Measurements from ENCODE around the gene COTL1. TPM values are rescaled to one million over a fixed set of nuclear protein-coding genes. Genes with fewer than 3 reads are reported as not detected.

The COTL1 gene
- total and polyA plus RNA-seq, 2 of the 13 experiments (the other 11 are each of a cell fraction or from before 2014, with no cell fraction given) = 8.7 to 16.9 TPM

- peaks cover 2 to 15% of the 10 kb centered on the region in 2 experiments; a peak in 2 of 5 replicates for H3K36me3 ChIP-seq (replicated peaks in 1 of 2; ENCODE audit: control insufficient read depth in 1 of 2, insufficient read depth in 2 of 2, low read length in 2 of 2)
- peak; percentile 83; the same call in 1 of the 2 replicates for TF ChIP-seq ZNF276 (CRISPR knock-in tag; IDR thresholded peaks at IDR 0.05; ENCODE audit: low read depth)
- 0 out of 2 replicates have a peak, but pooled peaks have one; percentile 29 for TF ChIP-seq ZNF143 (CRISPR knock-in tag; IDR thresholded peaks at IDR 0.05)
- TF ChIP-seq ZNF546 (CRISPR knock-in tag; conservative IDR thresholded peaks at IDR 0.05) = peak; percentile 78; the same call in 1 of the 2 replicates
- no peak for TF ChIP-seq PCBP1 (IDR thresholded peaks at IDR 0.05; ENCODE audit: borderline replicate concordance, low read depth, low read length)
- TF ChIP-seq, protein P1, sequence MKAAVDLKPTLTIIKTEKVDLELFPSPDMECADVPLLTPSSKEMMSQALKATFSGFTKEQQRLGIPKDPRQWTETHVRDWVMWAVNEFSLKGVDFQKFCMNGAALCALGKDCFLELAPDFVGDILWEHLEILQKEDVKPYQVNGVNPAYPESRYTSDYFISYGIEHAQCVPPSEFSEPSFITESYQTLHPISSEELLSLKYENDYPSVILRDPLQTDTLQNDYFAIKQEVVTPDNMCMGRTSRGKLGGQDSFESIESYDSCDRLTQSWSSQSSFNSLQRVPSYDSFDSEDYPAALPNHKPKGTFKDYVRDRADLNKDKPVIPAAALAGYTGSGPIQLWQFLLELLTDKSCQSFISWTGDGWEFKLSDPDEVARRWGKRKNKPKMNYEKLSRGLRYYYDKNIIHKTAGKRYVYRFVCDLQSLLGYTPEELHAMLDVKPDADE (CRISPR knock-in tag; IDR thresholded peaks at IDR 0.05) = no peak
- TF ChIP-seq ZNF569 (CRISPR knock-in tag; IDR thresholded peaks at IDR 0.05; ENCODE audit: borderline replicate concordance) = no peak
- no peak for TF ChIP-seq MLXIP (CRISPR knock-in tag; IDR thresholded peaks at IDR 0.05; ENCODE audit: borderline replicate concordance)
- TF ChIP-seq ZNF235 (CRISPR knock-in tag; IDR thresholded peaks at IDR 0.05; ENCODE audit: borderline replicate concordance) = no peak
- TF ChIP-seq RFXAP (CRISPR knock-in tag; IDR thresholded peaks at IDR 0.05; ENCODE audit: borderline replicate concordance) = no peak
- no peak for TF ChIP-seq ZNF615 (CRISPR knock-in tag; IDR thresholded peaks at IDR 0.05; ENCODE audit: borderline replicate concordance)
- no peak for TF ChIP-seq CENPX (CRISPR knock-in tag; IDR thresholded peaks at IDR 0.05)
- TF ChIP-seq MTA1 (CRISPR knock-in tag; IDR thresholded peaks at IDR 0.05; ENCODE audit: borderline replicate concordance) = peak; percentile 94; the same call in 1 of the 2 replicates
- TF ChIP-seq DNMT3B (CRISPR knock-in tag; conservative IDR thresholded peaks at IDR 0.05) = no peak
- no peak for TF ChIP-seq DDIT3 (CRISPR knock-in tag; IDR thresholded peaks at IDR 0.05)
These were observed 30.1 kb upstream of the COTL1 start, which contains the start of gene KLHL36 for GRCh38 chr16:84647828-84648594. TSS of gene KLHL36 (plus strand) at chr16:84648511. CDS start at chr16:84650868, 2,357 bp downstream.

More at GRCh38 chr16:84647828-84648594, 30.1 kb upstream of the COTL1 start, which contains the start of gene KLHL36:
- ATAC-seq (peak; percentile 69), FAIRE-seq (no peak), DNase-seq (ENCODE audit: low spot score) (no peak)
- CTCF ChIA-PET (ENCODE audit: low intra/inter-chr PET ratio, low total read pairs) = interaction anchor here (0.9 kb wide), 1 partner anchor 78 kb away, joined by 3 read pairs; no protein-coding TSS in a partner anchor
- Histone ChIP-seq H3K4me1 (ENCODE audit: insufficient read depth, low read length) (peaks cover 47% of the 10 kb centered on the region), H3K4me2 (ENCODE audit: low read depth, low read length) (peak within 1 kb of the TSS; percentile 99), H3K4me3 (replicated peaks in 1 of 3; ENCODE audit: insufficient read depth in 1 of 3, low read depth in 2 of 3, low read length in 3 of 3) (peak within 1 kb of the TSS; percentile 77 to 87 (median 79)), H3K9ac (ENCODE audit: insufficient read depth, low read depth, low read length) (peak within 1 kb of the TSS; percentile 77), H2AFZ (ENCODE audit: low read length) (peak within 1 kb of the TSS; percentile 6), H3K9me3 (ENCODE audit: low read length) (no peaks in the 10 kb centered on the region), H3K79me2 (ENCODE audit: insufficient read depth, low read length) (no peaks in the 10 kb centered on the region), H3K27ac (ENCODE audit: extremely low read length, insufficient read depth, low read length) (no peak within 1 kb of the TSS), H4K20me1 (ENCODE audit: insufficient read depth, low read length) (peaks cover 5% of the 10 kb centered on the region; the same call in 1 of the 2 replicates), H3K27me3 (ENCODE audit: control insufficient read depth in 1 of 2, insufficient read depth in 2 of 2, low read length in 2 of 2) (peaks cover 0 to 26% of the 10 kb centered on the region in 2 experiments; a peak in 2 of 5 replicates)
- POLR2A ChIA-PET = interaction anchor here (0.9 to 1.6 kb wide), 2 partner anchors 11 to 44 kb away, joined by 3 to 4 read pairs; no protein-coding TSS in a partner anchor
- intact Hi-C loops (cut with micrococcal nuclease; ENCODE audit: unreplicated experiment) = no loop called here
- 56% methylated on average over 14 of the region's 77 CpGs for WGBS (ENCODE audit: low lambda C conversion rate)
- BruUV-seq (replicated peaks) = no TSS peak
- in situ Hi-C loops (cut with HindIII; ENCODE audit: extremely low pct_ligation_motif_present, low pct_unique_long_range_greater_than_20kb) = no loop called here
